GM12892 (cell line): ENCODE data around the gene KCNH5.

Experiments used
- POLR2A ChIP-seq: IDR thresholded peaks from 2 replicates; pipeline ENCODE4 v1.6.1; 2011; ENCODE audit warnings: low read depth, low read length, control low read depth
- POLR2AphosphoS5 ChIP-seq: IDR thresholded peaks from 2 replicates; pipeline ENCODE4 v1.6.1; 2011; ENCODE audit warnings: low read depth, low read length, control low read depth

GRCh38 chr14:62957562-62957961 is 87.7 kb downstream of the KCNH5 start:
- TF ChIP-seq POLR2A (no peak), POLR2AphosphoS5 (no peak)
